COLO829 (cell line): ENCODE data around the gene SKAP2.

Experiments
- DNase-seq: peaks from one replicate; pipeline ENCODE4 v3.0.0; 2012; ENCODE audit warnings: low spot score

The SKAP2 gene

DNA sequence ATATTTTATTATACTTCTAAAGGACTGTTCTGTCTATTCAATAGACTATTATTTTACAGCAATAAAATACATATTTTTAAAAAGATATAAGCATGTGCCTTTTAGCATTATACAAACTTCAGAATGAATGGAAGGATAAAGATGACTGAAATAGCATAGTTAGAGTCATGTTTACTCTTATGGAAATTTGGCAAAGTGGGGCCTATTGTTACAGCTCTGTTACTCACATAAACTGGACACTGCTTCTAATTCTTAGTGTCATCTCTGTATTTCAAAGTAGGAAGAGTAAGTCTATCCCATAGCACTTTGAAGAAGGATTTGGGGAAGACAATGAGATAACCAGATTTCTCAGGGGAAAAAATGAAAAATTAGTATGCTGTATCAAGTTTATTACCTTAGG lies 168.2 kb downstream of the SKAP2 start:
- DNase-seq = no peak

DNA sequence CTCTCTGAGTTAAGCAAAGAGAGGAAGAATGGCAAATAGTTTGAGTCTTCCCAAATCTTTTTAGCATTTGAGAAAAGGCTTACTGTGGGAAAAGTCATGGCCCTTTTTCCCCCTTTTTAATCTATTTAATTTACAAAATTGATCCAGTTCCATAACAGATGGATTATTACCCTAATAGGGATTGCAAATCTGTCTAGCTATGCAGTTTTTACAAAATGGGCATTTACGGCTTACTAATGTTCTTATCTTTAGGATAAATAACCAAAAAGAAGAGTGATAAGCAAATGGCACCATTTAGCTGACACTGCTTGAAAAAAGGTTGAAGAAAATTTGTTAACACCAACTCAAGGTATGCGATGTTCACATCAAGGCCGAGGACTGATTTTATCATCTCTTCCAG lies 169.7 kb downstream of the SKAP2 start:
- no peak for DNase-seq

DNA sequence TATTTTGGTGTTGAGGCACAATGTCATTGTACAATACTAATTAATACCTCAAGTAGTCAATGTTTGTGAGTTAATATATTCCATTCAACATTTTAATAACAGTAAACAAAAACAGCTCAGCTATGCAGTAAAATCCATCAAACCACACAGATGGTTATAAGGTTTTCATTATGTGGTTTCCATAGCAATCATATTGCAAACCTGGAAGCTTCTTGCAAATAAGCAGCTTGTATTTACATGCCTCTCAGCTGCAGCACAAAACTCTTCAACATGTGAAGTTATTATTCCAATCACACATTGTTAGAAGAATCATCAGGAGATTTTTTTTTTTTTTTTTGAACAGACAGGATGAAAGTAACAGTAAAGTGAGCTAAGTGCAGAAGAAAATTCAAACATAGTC lies 170.2 kb downstream of the SKAP2 start:
- DNase-seq = no peak

DNA sequence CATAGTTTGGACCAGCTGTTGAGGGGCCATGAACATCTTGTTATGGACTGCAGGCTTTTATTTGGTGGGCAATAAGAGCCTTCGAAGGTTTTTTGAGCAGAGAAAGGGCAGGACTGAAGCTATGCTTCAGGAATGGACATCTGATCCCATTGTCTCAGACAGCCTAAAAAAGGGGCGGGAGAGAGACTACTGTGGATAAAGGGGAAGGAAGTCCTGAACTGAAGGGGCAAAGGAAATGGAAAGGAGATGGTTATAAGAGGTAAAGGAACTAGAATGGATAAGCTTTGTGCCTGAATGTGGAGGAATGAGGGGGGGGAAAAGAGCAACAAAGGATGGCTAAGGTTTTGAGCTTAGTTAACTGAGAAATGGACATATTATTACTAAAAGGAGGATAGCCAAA lies 172.5 kb downstream of the SKAP2 start:
- no peak for DNase-seq

DNA sequence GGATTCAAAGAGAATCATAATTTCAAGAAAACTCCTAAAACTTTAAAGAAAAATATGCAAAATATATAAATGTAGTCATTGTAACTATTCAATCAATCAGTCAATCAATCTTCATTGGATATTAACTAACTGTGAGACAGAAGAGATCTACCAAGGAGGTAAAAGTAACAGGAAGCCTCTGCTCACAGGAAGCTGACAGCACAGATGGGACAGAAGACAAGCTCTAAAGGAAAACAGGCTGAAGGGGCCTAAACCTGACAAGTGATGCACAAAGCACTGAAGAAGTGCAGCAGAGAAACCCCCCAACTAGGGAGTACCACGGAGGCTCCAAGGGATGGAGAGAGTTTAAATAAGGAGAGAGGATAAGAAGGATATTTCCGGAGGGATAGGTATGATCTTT lies 173.0 kb downstream of the SKAP2 start:
- DNase-seq = no peak

DNA sequence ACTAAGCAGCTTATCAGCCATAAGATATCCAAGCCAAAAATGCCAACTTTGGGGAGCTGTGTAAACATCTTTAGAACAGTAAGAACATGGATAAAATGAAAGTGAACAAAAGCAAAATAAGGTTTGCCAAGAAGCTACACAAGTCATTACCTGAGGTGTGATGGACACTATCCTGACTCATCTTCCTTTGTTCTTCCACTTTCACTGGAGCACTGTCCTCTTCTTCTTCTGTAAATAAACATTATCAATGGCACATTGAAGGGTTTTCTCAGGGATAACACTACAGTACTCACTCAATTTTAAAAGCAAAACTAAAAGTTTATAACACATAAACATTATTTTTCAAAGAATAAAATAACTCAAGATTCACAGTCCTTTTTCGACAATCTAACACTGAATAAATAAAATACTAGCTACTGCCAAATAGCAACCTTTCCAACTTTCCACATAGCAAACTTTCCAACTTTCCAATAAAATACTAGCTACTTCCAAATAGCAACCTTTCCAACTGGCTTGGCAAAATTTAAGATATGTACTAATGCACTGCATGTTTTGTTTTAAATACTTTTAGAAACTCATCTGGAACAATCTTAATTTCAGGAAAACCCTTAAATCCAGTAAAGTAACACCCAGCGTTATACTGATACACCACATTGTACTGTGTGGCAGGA lies 174.1 kb downstream of the SKAP2 start:
- DNase-seq = no peak

DNA sequence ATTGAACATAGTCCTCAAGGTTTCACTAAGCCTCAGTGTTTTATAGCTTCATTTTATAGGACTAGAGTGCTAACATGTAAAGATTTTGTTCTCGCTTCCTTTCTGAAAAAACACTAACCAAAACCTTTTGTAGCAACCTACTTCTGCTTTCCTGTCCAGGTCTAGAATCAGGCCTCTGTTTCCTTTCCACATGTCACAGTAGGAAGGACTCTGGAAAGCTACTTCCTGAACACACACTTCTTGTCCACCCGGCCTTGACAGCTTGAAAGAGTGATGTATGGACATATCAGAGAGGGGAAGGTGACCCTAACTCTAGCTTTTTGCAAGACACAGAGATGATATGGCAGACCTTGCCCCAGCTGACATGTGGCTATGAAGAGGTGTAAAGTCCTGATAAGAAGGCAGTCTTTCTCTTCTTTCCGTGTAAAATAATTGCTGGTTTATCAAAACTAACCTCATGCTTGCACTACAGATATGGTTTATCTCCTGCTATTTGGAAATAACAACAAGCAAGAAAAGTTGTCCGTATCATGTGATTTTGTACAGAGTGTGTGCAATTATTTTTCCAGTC lies 175.4 kb downstream of the SKAP2 start:
- no peak for DNase-seq

DNA sequence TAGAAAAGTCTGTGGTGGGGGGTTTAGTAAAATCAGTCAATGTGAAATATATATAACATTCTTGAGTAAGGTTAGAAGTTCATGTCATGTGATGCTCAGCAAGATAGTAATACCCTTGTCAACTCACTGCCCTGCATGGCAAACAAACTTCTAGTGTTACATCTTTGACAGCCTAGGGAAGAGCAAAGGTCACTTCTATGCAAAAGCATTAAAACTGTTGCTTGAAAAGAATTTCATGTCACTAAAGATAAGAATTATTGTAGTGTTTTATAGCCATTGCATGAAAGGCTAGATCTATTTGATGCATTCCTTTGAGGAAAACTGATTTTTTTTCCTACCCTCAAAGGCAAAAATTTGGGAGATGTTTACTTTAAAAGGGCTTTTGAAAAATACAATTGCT lies 176.0 kb downstream of the SKAP2 start:
- peak; percentile 51 for DNase-seq

DNA sequence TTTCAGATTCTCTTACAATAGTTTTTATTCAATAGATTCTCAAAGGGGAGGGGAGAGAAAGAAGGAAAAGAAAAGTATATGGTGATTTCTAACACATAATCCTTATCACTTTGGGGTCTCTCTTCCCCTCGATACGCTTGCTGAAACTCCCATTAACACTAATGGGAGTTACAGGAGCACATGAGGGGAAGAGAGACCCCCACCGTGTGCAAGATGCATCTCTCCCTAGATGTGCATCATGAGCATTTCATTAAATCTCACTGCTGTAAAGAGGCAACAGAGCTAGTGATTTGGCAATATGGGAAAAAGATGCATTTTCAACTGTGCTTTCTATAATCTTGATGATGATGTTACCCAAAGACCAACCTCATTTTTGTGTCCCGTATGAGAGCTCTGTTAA lies 177.4 kb downstream of the SKAP2 start:
- DNase-seq = no peak

DNA sequence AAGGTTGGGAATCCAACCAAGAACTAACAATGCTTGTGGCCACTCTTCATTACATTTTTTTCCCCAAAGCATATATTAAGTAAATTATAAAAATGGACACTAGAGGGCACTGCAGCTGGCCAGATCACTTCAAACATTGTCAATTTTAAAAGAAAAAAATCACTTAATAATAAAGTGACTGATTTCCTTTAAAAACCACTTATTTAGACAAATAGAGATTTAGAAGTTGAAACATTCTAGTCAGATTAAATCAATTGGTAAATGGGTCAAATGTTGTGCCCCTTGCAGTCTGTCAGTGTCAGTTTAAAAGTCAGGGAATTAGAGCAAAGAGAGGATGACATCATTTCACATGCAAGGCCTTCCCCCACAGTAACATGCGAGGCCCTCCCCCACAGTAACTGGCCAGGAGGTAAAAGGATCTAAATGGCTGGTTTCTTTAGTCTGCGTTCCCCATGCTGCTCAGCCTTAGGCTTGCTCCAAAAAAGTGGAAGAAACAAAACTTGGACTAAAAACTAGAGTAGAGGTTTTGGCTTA lies 177.9 kb downstream of the SKAP2 start:
- peak; percentile 78 for DNase-seq

DNA sequence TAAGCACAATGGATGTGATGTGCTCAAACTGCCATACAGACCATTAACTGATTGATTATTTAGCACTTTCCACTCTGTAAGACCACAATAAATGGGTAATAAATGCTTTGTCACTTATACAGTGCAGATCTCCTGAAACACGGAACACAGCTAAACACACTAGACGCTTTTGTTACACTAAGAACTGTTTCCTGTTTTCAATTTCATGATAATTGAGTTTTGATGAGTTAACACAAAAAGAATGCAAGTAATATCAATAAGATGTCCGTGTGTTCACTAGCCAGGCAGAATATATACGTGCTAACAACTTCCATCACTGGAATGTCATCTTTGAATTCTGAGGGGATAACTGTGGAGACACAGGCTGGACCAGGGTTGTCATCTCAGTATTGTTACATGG lies 178.8 kb downstream of the SKAP2 start:
- peak; percentile 28 for DNase-seq

DNA sequence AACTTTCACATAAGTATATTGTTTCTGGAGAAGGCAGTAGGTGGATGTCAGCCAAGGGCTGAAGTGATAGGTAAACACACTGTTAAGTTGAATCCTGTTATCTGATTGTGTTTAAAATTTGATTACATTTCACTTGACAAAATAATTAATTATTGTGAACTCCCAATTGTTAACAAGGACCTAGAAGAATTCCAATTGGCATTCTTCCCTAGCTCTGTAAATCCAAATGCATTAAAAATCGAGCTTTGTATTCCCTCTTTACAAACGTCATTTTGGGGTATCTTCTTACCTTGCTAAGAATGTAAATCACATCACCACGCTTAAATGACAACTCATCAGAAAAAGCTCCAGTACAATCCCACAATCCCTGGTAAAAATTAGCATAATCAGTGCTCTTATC lies 179.9 kb downstream of the SKAP2 start:
- DNase-seq = no peak

DNA sequence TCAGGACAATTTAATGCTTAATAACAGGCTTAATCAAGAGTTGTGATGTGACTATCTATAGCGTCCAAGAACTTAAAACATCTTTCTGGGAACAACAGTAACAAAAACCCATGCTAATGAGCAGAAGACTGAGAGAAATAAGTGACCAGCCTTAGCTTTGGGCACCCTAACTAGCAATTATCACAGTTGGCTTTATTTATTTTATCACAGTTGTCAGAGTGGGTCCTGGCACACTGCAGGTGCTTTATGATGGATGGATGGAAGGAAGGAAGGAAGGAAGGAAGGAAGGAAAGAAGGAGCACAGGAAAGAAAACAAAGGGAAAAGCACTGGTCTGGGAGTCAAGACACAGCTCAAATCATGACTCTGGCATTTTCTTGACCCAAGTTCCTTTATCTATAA lies 181.1 kb downstream of the SKAP2 start:
- DNase-seq = no peak

DNA sequence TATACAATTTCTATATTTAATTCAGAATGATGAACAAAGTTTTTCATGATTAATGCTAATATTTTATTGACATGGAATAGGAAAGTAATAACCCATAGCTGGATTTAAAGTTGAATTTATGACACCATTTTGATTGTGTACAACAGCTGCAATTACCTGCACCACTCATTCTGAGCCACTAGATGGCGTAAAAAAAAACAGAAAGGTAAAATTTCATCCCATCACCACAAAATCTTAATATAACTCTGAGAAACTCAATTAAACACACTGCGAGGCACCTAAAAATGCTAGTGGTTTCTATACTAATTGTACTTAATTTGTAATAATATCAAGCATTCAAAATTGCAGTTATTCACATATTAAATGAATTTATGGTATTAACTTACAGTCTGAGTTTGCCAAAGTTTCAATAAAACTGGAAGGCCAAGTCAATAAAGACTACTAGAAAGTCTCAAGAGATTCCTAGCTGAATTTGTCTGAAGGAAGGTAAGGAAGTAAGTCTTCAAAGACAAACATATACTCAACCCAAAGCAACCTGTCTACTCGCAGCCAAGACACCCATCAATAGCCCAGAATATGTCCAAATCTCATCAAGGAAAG lies 182.5 kb downstream of the SKAP2 start:
- peak; percentile 50 for DNase-seq

DNA sequence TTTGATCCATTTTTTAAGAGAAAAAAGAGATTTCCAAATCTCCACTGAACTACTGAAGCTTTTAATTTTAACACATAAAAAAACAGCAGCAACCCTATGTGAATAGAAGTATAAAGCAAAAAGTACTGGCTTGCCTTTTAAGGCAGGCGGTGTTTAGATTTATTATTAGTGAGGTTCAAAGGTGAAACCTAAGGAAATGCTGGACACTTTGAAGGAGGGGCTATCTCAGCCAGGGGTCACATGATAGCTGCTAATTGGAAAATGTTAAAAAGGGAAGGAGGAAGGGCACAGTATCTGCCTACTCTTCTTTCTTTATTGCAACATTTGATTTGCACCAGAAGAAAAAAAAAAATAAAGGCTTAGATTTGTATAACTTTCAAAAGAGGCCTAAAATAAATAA lies 183.8 kb downstream of the SKAP2 start:
- DNase-seq = no peak

DNA sequence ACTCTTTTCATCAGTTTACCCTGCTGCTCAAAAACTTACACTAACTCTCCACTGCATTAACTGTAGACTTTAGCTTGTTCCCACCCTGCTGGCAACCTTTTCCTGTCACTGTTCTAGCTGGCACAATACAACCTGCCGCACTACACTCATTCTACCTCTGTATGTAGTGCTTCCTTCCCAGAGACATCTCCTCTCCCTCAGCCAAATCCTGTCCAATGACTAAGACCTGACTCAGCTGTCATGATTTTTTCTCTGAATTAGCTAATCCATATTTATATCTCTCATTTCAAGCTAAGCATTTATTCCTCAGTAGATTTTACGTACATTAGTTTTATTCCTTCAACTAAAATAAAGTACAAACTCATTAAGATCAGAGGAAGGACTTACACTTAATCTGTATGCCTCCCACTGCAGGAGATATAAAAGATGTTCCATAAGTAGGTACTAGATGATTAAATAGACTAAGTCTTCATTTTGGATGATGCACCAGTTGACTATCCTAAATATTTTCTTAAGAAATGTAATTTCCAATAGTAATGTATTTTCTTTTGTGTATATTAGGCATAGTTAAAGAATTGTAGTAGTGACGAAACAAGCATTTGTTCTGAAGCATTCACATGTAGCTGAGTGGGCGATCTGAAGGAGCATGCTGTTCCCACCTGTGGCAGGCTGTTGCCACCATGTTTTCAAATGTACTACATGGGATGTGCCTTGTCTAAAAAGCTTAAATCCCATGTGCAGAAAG lies 189.1 kb downstream of the SKAP2 start:
- DNase-seq = no peak

DNA sequence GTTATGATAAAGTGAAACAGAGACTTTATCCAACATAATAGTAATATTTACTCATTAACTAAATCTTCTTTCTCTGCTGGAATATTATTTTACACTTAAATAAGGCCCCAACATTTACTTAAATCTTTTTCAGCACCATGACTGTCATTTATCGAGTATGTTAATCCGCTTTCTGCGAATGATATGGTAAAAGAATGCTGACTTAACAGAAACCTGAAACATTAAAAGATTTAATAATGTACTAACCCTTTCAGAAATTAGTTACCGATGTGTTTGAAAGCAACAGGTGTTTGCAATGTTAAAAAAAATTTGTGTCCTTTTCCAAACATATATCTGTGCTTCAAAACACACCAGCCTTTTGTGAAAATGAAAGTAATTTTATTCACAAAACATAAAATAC lies 190.5 kb downstream of the SKAP2 start:
- no peak for DNase-seq

DNA sequence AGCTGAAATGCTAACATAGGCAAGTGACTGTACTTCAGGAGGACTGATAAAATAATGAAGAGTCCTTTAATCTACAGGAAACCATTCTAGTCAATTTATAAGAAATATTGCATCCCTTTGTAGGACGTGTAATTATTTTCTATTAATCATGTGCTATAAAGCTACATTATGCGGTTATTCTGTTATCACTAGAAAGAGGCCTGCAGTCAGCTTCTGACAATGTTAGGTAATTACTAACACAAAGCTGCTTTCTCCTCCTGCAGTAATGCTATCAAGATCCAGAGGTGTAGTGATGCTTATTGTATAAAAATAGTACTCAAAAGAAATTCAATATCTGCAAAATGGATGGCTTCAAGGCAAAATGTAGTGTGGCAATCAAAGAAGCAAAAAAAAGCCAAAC lies 191.1 kb downstream of the SKAP2 start:
- no peak for DNase-seq

DNA sequence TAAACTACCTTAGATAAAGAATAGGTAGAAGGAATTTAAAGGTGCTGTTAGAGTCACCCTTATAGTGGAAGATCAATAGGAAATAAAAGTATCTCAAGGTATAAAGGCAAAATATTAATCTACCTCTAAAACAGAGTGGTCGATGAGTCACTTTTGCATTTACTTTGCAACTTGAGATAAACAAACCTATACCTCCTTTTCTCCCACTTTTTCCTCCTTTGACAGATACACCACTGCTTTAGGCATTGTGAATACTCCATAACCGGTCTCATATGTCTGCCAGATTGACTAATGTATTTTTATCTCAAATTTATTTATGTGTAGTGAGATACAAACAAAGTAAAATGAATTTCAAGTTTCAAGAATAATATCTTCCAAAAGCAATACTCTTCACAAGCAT lies 193.5 kb downstream of the SKAP2 start:
- no peak for DNase-seq

DNA sequence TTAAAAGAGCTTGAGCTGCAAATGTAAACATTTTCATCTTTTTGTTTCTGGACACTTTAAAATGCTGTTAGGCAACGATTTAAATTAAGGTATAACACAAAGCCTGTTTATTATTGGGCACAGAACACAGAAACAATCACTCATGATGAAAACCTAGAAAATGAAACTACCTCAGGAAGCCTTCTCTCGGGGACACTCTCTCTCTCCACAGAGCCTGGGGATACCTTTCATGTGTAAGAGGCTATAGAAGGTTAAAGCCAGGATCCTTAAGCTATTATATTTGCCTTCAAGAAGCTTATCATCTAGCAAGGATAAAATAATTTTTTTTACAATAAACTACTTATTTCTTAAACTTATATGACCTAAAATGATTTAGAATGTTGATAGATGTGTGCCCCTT lies 194.1 kb downstream of the SKAP2 start:
- no peak for DNase-seq

DNA sequence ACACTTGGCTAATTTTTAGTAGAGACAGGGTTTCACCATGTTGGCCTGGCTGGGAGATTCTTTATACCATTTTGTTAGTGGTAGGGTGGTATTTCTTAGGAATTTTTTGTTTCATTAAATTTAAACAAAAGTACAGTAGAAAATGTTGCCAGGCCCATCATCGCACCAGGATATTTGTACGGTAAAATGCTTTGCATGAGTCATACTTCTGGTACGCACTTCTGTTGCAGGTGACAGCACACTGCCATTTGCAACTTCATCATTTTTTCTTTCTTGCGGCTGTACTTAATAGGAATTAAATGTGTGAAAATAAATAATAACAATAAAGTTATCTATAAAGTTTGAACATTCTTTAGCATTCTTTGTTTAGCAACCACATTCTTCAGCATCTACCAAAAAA lies 195.6 kb downstream of the SKAP2 start:
- no peak for DNase-seq

DNA sequence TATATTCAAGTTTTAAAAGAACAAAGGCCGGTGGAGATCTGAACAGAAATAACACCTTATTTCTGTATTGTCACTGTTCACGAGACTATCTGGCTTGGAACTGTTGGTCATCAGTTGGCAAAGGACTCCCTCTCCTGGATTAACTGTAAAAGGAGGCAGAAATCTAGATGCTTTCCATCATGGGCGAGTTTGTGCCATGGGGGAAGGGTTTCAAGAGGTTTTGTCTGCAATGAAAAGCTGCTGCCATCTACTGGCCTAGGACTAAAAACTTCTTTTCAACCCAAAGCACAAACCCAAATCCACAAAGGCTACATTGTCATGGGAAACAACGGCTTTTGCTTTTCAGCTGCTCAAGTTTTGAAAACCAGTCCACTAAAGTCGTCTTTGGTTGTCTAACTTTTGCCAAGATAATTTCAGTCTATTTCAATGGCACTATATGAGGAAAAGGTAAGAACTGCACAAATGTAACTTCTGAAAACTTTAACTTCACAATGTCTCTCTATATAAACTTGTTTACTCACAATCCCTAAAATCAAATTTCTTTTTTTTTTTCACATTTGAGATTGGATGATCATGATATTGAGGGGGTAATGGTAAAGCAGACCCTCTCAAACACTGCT lies 196.8 kb downstream of the SKAP2 start:
- peak; percentile 82 for DNase-seq
